Fibroblast of the aortic adventitia (primary cell): ENCODE data around the gene HRCT1. TPM values are rescaled to one million over a fixed set of nuclear protein-coding genes. Genes with fewer than 3 reads are reported as not detected.

Experiments
- DNase-seq: peaks from one replicate; pipeline ENCODE4 v3.0.0-alpha.2; 2010; ENCODE audit warnings: low read depth
- H3K4me3 ChIP-seq: 2 replicates; pipeline ENCODE4 v1.5.1; 2011; ENCODE audit warnings: low read depth, mild to moderate bottlenecking, control low read depth, low read length, moderate library complexity
- total RNA-seq: library from RNA; depleted of rRNA; stranded (reverse); fragments of >200 nt; gene quantifications from 2 replicates; pipeline ENCODE4 v1.2.3, GENCODE V29; 2012; ENCODE audit warnings: low replicate concordance
- TF ChIP-seq, protein P1 (sequence below): IDR thresholded peaks from 2 replicates; pipeline ENCODE4 v1.5.1; 2011; ENCODE audit warnings: mild to moderate bottlenecking, low read length, control low read depth, inconsistent platforms; ENCODE audit not compliant: insufficient read depth

HRCT1 gene
- total RNA-seq, 1 donor = 0.81 TPM

DNA sequence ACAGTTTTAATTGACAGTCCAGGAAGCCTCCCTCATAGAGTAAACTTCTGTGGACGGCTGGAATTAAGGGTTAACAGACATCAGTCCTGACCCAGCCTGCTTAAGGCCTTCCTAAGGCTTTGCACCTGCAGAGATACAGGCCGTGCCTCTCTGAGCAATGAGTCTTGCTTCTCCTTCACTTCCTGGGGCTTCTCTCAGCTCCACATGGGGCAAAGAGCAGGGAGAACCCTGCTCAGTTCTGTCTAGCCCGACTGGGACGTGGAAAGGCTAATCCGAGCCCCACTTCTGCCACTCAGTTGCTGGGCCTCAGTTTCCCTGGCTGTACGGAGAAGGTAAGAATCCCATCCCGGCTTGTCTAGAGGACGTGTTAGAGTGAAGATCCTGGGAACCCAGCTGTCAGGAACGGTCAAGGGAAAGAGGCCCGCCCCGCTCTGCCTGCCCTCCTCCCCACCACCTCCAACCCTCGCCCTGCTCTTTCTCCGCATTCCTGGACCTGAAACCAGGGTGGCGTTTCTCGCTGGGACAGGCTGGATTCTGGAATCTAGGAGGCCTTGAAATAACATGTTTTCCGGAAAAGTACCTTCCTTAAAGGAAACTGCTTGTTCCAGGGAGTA lies 9.8 kb downstream of the HRCT1 start:
- no peak overlapping the region for H3K4me3 ChIP-seq
- TF ChIP-seq, protein P1, sequence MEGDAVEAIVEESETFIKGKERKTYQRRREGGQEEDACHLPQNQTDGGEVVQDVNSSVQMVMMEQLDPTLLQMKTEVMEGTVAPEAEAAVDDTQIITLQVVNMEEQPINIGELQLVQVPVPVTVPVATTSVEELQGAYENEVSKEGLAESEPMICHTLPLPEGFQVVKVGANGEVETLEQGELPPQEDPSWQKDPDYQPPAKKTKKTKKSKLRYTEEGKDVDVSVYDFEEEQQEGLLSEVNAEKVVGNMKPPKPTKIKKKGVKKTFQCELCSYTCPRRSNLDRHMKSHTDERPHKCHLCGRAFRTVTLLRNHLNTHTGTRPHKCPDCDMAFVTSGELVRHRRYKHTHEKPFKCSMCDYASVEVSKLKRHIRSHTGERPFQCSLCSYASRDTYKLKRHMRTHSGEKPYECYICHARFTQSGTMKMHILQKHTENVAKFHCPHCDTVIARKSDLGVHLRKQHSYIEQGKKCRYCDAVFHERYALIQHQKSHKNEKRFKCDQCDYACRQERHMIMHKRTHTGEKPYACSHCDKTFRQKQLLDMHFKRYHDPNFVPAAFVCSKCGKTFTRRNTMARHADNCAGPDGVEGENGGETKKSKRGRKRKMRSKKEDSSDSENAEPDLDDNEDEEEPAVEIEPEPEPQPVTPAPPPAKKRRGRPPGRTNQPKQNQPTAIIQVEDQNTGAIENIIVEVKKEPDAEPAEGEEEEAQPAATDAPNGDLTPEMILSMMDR = no peak
- DNase-seq = no peak

DNA sequence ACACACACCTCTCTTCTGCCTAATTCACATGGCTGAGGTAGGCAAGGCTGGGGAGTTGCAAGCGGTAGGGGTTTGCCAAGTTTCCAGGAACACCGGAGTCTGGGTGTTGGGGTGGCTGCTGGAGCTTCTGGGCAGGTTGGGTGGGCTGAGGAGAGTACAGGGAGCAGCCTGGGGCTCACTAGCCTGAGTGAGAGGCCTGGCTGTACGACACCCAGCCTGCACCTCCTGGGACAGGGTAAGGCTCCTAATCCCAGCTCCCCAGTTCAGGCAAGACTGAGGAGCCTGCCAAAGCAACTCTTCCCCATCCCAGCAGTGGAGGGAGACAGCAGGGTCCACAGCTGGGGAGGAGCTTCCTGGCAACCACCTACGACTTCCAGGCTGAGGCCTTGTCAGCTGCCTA lies 11.3 kb downstream of the HRCT1 start:
- no peak overlapping the region for H3K4me3 ChIP-seq
- no peak for DNase-seq
- TF ChIP-seq, protein P1 = no peak

DNA sequence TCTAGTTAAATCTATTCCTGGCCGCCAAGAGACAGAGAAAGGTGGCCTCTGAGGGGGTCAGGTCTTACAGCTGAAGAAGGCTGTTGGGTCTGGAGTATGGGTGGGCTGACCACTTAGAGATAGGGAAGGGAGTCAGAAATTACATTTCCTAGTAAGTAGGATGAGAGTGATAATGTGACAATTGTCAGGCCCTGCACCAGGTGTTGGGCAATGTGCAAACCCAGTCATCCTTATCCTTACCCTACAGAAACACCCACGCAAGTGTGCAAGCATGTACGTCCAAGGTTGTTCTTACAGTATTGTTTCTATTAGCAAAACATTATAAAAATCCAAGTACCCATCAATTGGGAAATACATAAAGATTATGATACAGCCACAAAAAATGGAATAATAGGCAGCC lies 12.8 kb downstream of the HRCT1 start:
- no peak overlapping the region for H3K4me3 ChIP-seq
- no peak for DNase-seq
- TF ChIP-seq, protein P1 = no peak

DNA sequence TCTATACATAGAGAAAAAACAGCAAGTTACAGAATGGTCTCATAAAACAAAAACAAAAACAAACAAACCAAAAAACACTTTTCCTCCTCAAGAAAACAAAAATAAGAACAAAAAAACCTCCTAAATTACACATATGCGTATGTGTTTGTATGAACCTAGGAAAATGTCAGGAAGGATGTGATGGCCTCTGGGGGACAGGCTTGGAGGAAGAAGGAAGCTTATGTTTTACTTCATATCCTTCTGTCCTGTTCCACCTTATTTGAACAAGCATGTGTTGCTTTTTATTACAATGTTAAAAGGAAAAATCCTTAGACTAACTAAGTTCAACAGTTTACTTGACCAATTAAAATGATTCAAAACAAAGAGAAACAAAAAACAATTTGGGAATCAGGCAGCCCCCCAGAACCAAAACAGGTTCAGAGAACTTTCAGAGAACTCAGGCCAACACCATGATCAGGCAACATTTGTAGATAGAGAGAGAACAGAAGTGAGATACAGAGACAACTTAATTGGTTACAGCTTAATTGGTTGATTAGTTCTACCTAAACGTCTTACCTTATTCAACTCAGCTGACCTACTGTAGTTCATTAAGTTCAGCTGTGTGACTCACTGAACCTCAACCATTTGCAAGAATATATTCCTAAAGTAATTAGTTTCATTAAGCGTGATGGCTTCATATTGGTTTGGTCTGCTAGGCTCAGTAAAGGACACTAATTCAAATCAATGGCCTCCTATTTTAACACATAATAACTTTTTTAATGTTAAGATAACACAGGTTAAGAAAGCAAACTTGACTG lies 13.4 kb downstream of the HRCT1 start:
- TF ChIP-seq, protein P1 = no peak
- no peak for DNase-seq

DNA sequence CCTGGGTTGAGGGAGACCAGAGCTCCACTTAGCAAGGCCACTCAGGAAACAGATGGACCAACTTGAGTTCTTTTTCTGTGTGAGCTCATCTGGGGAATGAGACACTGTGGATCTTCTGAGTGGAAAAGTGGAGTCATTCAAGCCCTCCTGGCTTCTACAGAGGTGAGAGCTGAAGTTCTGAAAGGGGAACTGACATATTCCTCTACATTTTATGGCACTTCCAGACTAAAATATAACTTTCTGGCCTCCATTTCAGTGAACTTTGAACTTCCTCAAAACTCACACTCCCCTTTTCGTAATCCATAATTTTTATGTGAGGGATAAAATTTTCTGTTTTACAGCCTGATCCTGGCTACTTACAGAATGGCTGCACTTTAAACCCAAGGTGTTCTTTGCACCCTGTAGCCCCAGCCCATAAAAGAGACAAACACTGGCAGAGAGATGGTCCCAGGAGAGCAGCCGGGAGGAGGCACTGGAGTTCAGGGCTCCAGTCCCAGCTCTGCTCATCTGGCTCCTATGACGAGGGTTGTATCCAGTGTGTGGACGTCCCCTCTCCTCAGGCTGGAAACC lies 14.1 kb downstream of the HRCT1 start:
- DNase-seq = no peak
- TF ChIP-seq, protein P1 = no peak
- H3K4me3 ChIP-seq = no peak overlapping the region

More for the DNA sequence above, 13.4 kb downstream of the HRCT1 start:
- H3K4me3 ChIP-seq = no peak overlapping the region

DNA sequence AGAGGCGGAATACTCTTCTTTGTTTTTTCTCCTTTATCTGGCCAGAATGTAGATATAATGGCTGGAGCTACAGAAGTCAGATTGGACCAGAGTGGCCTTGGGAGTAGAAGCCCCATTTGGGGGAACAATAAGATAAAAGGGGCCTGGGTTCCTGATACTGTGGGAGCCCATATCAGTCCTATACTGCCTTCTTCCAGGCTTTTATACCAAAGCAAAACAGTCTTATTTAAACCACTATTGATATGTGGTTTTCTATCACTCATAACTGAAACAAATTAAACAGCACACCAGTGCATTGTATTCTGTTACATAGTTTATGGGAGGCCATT lies 17.6 kb downstream of the HRCT1 start:
- TF ChIP-seq, protein P1 = no peak
- no peak for DNase-seq
- no peak overlapping the region for H3K4me3 ChIP-seq
